ENCODE measurements around the gene C4A.
A peak's percentile ranks its signal among the peaks of the same experiment; 100 is the strongest.
"Not testable (repeated sequence)": the region's sequence is repeated elsewhere in the genome, so short reads cannot be mapped to it uniquely, and the experiment has no call there.

Gene C4A

GRCh38 chr6:31968326-31968725 lies 13.5 kb upstream of the C4A start:
- H3K4me3 Mint-ChIP-seq = no peak overlapping the region

GRCh38 chr6:31968791-31969711 lies 12.8 kb upstream of the C4A start:
- Mint-ChIP-seq H3K27me3 (ENCODE audit: low read depth) (no peaks in the 10 kb centered on the region), H3K36me3 (ENCODE audit: low read depth) (peaks cover 34% of the 10 kb centered on the region), H3K4me3 (no peak overlapping the region), H3K4me1 (ENCODE audit: low read depth) (peaks cover 18% of the 10 kb centered on the region), H3K27ac (peak overlapping the region; percentile 33), H3K9me3 (no peaks in the 10 kb centered on the region)
- no peak for DNase-seq (ENCODE audit: low spot score)

More at GRCh38 chr6:31968326-31968725, 13.5 kb upstream of the C4A start:
- Mint-ChIP-seq H3K27me3 (ENCODE audit: low read depth) (no peaks in the 10 kb centered on the region), H3K9me3 (no peaks in the 10 kb centered on the region), H3K36me3 (ENCODE audit: low read depth) (peaks cover 37% of the 10 kb centered on the region), H3K27ac (no peak overlapping the region), H3K4me1 (ENCODE audit: low read depth) (peaks cover 16% of the 10 kb centered on the region)
- DNase-seq (ENCODE audit: low spot score) = no peak

- H3K9me3 Mint-ChIP-seq = no peaks in the 10 kb centered on the region
- no peaks in the 10 kb centered on the region for H3K27me3 Mint-ChIP-seq (ENCODE audit: low read depth)
- peak overlapping the region; percentile 60 for H3K4me3 Mint-ChIP-seq
- H3K27ac Mint-ChIP-seq = peak overlapping the region; percentile 100
- H3K36me3 Mint-ChIP-seq (ENCODE audit: low read depth) = peaks cover 32% of the 10 kb centered on the region
- peaks cover 18% of the 10 kb centered on the region for H3K4me1 Mint-ChIP-seq (ENCODE audit: low read depth)
- no peak for DNase-seq (ENCODE audit: low spot score)
Observed at GRCh38 chr6:31969712-31970603, 11.9 kb upstream of the C4A start.

- Mint-ChIP-seq H3K9me3 (no peaks in the 10 kb centered on the region), H3K36me3 (ENCODE audit: low read depth) (peaks cover 30% of the 10 kb centered on the region), H3K4me3 (peak overlapping the region; percentile 98), H3K27me3 (ENCODE audit: low read depth) (no peaks in the 10 kb centered on the region), H3K27ac (peak overlapping the region; percentile 100), H3K4me1 (ENCODE audit: low read depth) (peaks cover 18% of the 10 kb centered on the region)
- no peak for DNase-seq (ENCODE audit: low spot score)
Observed at GRCh38 chr6:31970604-31971271, 11.1 kb upstream of the C4A start.

GRCh38 chr6:31971279-31971992 lies 10.4 kb upstream of the C4A start:
- H3K9me3 Mint-ChIP-seq = no peaks in the 10 kb centered on the region
- H3K4me1 Mint-ChIP-seq (ENCODE audit: low read depth) = peaks cover 18% of the 10 kb centered on the region

GRCh38 chr6:31971993-31972708 lies 9.7 kb upstream of the C4A start, which contains the start of gene DXO:
TSS of gene DXO (minus strand) at chr6:31972138. CDS start at chr6:31971675, 463 bp downstream.
- H3K4me3 Mint-ChIP-seq = peak within 1 kb of the TSS; percentile 98
- peak within 1 kb of the TSS; percentile 100 for H3K27ac Mint-ChIP-seq
- peaks cover 18% of the 10 kb centered on the region for H3K4me1 Mint-ChIP-seq (ENCODE audit: low read depth)
- no peaks in the 10 kb centered on the region for H3K27me3 Mint-ChIP-seq (ENCODE audit: low read depth)
- DNase-seq (ENCODE audit: low spot score) = peak; percentile 98
- no peaks in the 10 kb centered on the region for H3K9me3 Mint-ChIP-seq
- H3K36me3 Mint-ChIP-seq (ENCODE audit: low read depth) = peaks cover 27% of the 10 kb centered on the region

More at GRCh38 chr6:31971279-31971992, 10.4 kb upstream of the C4A start:
- Mint-ChIP-seq H3K27me3 (ENCODE audit: low read depth) (no peaks in the 10 kb centered on the region), H3K27ac (peak overlapping the region; percentile 100), H3K36me3 (ENCODE audit: low read depth) (peaks cover 27% of the 10 kb centered on the region), H3K4me3 (peak overlapping the region; percentile 98)
- DNase-seq (ENCODE audit: low spot score) = no peak

- Mint-ChIP-seq H3K36me3 (ENCODE audit: low read depth) (peaks cover 20% of the 10 kb centered on the region), H3K9me3 (no peaks in the 10 kb centered on the region), H3K4me1 (ENCODE audit: low read depth) (peaks cover 18% of the 10 kb centered on the region), H3K27me3 (ENCODE audit: low read depth) (no peaks in the 10 kb centered on the region), H3K4me3 (peak overlapping the region; percentile 98), H3K27ac (peak overlapping the region; percentile 100)
- DNase-seq (ENCODE audit: low spot score) = no peak
Observed at GRCh38 chr6:31972709-31973350, 9.0 kb upstream of the C4A start.

- not testable (repeated sequence) for H3K4me3 Mint-ChIP-seq; H3K36me3 Mint-ChIP-seq (ENCODE audit: low read depth); H3K27me3 Mint-ChIP-seq (ENCODE audit: low read depth); H3K9me3 Mint-ChIP-seq; DNase-seq (ENCODE audit: low spot score); H3K27ac Mint-ChIP-seq
- peaks cover 20% of the 10 kb centered on the region for H3K4me1 Mint-ChIP-seq (ENCODE audit: low read depth)
Observed at GRCh38 chr6:31976065-31976464, 5.8 kb upstream of the C4A start.

GRCh38 chr6:31977816-31978431 lies 3.9 kb upstream of the C4A start:
- Mint-ChIP-seq H3K27me3 (ENCODE audit: low read depth) (no peaks in the 10 kb centered on the region), H3K36me3 (ENCODE audit: low read depth) (peaks cover 4% of the 10 kb centered on the region), H3K4me1 (ENCODE audit: low read depth) (peaks cover 14% of the 10 kb centered on the region), H3K27ac (no peak overlapping the region), H3K9me3 (no peaks in the 10 kb centered on the region), H3K4me3 (no peak overlapping the region)
- no peak for DNase-seq (ENCODE audit: low spot score)

- H3K27ac Mint-ChIP-seq = no peak overlapping the region
- peaks cover 4% of the 10 kb centered on the region for H3K36me3 Mint-ChIP-seq (ENCODE audit: low read depth)
- peak overlapping the region; percentile 21 for H3K4me3 Mint-ChIP-seq
- no peaks in the 10 kb centered on the region for H3K9me3 Mint-ChIP-seq
- H3K27me3 Mint-ChIP-seq (ENCODE audit: low read depth) = no peaks in the 10 kb centered on the region
- DNase-seq (ENCODE audit: low spot score) = no peak
- H3K4me1 Mint-ChIP-seq (ENCODE audit: low read depth) = peaks cover 9% of the 10 kb centered on the region
Observed at GRCh38 chr6:31978831-31979230, 3.0 kb upstream of the C4A start.

GRCh38 chr6:31979238-31979898 lies 2.5 kb upstream of the C4A start:
- Mint-ChIP-seq H3K4me1 (ENCODE audit: low read depth) (peaks cover 9% of the 10 kb centered on the region), H3K36me3 (ENCODE audit: low read depth) (peaks cover 2% of the 10 kb centered on the region), H3K9me3 (no peaks in the 10 kb centered on the region), H3K27ac (peak overlapping the region; percentile 68), H3K27me3 (ENCODE audit: low read depth) (no peaks in the 10 kb centered on the region), H3K4me3 (no peak overlapping the region)
- DNase-seq (ENCODE audit: low spot score) = no peak
